Breast epithelium (tissue), 3 donors: ENCODE measurements around the gene LRP1.

Source experiments
- POLR2A ChIP-seq: fragments of 450-650 bp; IDR thresholded peaks from one replicate; pipeline ENCODE4 v1.6.1; 2016; ENCODE audit warnings: antibody characterized with exemption, mild to moderate bottlenecking, moderate library complexity
- POLR2AphosphoS5 ChIP-seq, 3 donors: sonication (generic); formaldehyde crosslinking; IDR thresholded peaks; one replicate each; pipeline ENCODE4 v1.6.1; 2017; ENCODE audit warnings: antibody characterized with exemption in 3 of 3
- TF ChIP-seq, protein P1 (sequence below), 3 donors: fragments of 450-650 bp; IDR thresholded peaks; one replicate each; pipeline ENCODE4 v1.5.1; 2016 to 2017; ENCODE audit warnings: antibody characterized with exemption in 3 of 3, mild to moderate bottlenecking in 3 of 3, moderate library complexity in 3 of 3

DNA sequence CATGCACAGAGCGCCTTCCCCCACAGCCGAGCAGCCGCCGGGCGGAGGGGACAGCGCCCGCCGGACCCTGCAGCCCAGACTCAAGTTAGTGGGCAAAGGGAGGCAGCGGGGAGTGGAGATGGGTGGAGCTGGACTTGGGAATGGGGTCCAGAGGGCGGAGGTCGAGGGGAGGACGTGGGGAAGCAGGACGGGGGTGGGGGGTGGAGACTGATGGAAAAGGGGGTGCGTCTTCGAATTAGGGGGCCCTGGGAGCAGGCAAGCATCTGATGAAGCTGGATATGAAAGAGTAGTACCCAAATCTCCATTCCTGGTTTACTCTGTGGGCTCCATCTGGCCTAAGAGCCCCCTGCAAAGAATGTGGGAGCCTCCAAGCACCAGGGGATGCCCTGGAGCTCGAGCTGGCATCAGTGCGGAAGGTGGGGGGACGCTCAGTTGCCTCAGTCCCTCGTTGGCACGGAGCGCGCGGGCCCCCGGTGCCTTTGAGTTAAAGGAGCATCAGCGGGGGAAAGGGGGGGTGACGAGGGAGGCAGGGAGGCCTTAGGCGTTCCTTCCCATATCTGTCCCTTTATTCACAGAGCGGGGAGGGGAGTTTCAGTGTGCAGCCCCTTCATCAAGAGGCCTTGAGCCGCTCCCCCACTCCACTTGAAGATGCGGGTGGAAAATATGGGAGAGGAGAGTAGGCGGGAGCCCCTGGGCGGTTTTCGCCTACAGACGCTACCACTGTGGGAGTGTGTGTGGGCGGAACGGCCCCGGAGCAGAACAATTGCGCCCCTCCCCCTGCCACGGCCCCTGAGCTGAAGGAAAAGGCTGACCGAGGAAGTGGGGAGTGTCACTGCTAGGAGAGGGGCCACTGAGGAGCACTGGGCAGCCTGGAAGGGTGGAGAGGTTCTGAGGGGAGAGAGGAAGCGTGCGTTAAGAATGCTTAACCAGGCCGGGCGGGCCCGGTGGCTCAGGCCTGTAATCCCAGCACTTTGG, 38.7 kb upstream of the LRP1 start:
- TF ChIP-seq POLR2AphosphoS5 (IDR thresholded peaks at IDR 0.05) (no peak), POLR2A (no peak)
- TF ChIP-seq, protein P1, sequence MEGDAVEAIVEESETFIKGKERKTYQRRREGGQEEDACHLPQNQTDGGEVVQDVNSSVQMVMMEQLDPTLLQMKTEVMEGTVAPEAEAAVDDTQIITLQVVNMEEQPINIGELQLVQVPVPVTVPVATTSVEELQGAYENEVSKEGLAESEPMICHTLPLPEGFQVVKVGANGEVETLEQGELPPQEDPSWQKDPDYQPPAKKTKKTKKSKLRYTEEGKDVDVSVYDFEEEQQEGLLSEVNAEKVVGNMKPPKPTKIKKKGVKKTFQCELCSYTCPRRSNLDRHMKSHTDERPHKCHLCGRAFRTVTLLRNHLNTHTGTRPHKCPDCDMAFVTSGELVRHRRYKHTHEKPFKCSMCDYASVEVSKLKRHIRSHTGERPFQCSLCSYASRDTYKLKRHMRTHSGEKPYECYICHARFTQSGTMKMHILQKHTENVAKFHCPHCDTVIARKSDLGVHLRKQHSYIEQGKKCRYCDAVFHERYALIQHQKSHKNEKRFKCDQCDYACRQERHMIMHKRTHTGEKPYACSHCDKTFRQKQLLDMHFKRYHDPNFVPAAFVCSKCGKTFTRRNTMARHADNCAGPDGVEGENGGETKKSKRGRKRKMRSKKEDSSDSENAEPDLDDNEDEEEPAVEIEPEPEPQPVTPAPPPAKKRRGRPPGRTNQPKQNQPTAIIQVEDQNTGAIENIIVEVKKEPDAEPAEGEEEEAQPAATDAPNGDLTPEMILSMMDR (IDR thresholded peaks at IDR 0.05): no peak
